ENCODE measurements around the gene SLC6A17. TPM values are rescaled to one million over a fixed set of nuclear protein-coding genes. Genes with fewer than 3 reads are reported as not detected.

SLC6A17 gene
- total and polyA plus RNA-seq, 2 donors (not counting 3 experiments of a cell fraction or from before 2014, with no cell fraction given) = 0.03 TPM; not detected in 1

GRCh38 chr1:110200190-110200589 lies 49.9 kb downstream of the SLC6A17 start:
- Histone ChIP-seq H3K36me3 (ENCODE audit: control insufficient read depth in 2 of 2, extremely low read depth in 1 of 2, insufficient read depth in 2 of 2, low read length in 2 of 2) (no peaks in the 10 kb centered on the region), H3K27me3 (ENCODE audit: control insufficient read depth in 2 of 2, insufficient read depth in 2 of 2, low read length in 2 of 2) (no peaks in the 10 kb centered on the region), H3K9me1 (replicated peaks; ENCODE audit: control insufficient read depth, extremely low read depth, insufficient read depth, low read length) (no peaks in the 10 kb centered on the region), H2AFZ (ENCODE audit: low read depth, low read length) (no peak overlapping the region), H4K20me1 (replicated peaks; ENCODE audit: control insufficient read depth, extremely low read depth, insufficient read depth, low read length) (no peaks in the 10 kb centered on the region), H3K9me3 (replicated peaks; ENCODE audit: control insufficient read depth, insufficient read depth, low read length) (no peaks in the 10 kb centered on the region), H3K4me2 (ENCODE audit: insufficient read depth, low read length) (no peak overlapping the region), H3K4me1 (ENCODE audit: control insufficient read depth, extremely low read depth, insufficient read depth, low read length) (peaks cover 4% of the 10 kb centered on the region), H3K4me3 (replicated peaks in 1 of 3; ENCODE audit: insufficient read depth in 1 of 3, low read depth in 1 of 3, low read length in 3 of 3) (no peak overlapping the region), H3K9ac (replicated peaks; ENCODE audit: extremely low read depth, insufficient read depth, low read length) (no peak overlapping the region), H3K27ac (ENCODE audit: insufficient read depth, low read depth, low read length) (no peak overlapping the region), H3K79me2 (ENCODE audit: control insufficient read depth, insufficient read depth, low read length) (no peaks in the 10 kb centered on the region)
- FAIRE-seq = no peak
- DNase-seq (ENCODE audit: low read depth, low spot score) = no peak
- TF ChIP-seq GATA2 (IDR thresholded peaks at IDR 0.05; ENCODE audit: insufficient read depth, insufficient read length, low read depth, low read length) (no peak), FOS (IDR thresholded peaks at IDR 0.05; ENCODE audit: borderline replicate concordance, insufficient read depth, low read length) (no peak), CTCF (IDR thresholded peaks at IDR 0.05; ENCODE audit: extremely low read depth in 1 of 2, insufficient read depth in 1 of 2, low read depth in 1 of 2, low read length in 2 of 2) (no peak), POLR2A (IDR thresholded peaks at IDR 0.05; ENCODE audit: low read depth, low read length) (no peak), POLR2AphosphoS5 (IDR thresholded peaks at IDR 0.05; ENCODE audit: insufficient read depth, low read depth, low read length) (no peak), EZH2 (IDR thresholded peaks at IDR 0.05; ENCODE audit: borderline replicate concordance, low read depth, low read length, severe bottlenecking) (no peak), MAX (IDR thresholded peaks at IDR 0.05; ENCODE audit: insufficient read depth, insufficient read length) (no peak), JUN (IDR thresholded peaks at IDR 0.05; ENCODE audit: borderline replicate concordance, insufficient read depth, insufficient read length, low read depth) (no peak), MYC (IDR thresholded peaks at IDR 0.05; ENCODE audit: low read depth, low read length) (no peak)
- CTCF ChIA-PET = interaction anchor here (0.6 to 18.2 kb wide), 9 partner anchors 8 to 296 kb away, joined by 3 to 1577 read pairs (median 5); partner anchors contain the start of gene RBM15
- intact Hi-C loops (cut with micrococcal nuclease) (no loop called here), dilution Hi-C loops (cut with MboI; ENCODE audit: extremely low pct_ligation_motif_present, low sequenced_read_pairs) (no loop called here)
- POLR2A ChIA-PET = no interaction called here
- no TSS peak for BruUV-seq (replicated peaks)
